Large intestine (tissue), 3 donors: ENCODE measurements around the gene CRPPA. TPM values are rescaled to one million over a fixed set of nuclear protein-coding genes. Genes with fewer than 3 reads are reported as not detected.

ENCODE experiments used
- DNase-seq, 2 donors: peaks; one replicate each; pipeline versions ENCODE4 v3.0.0 to v3.0.0-alpha.2; 2013
- H3K27ac ChIP-seq: one replicate; pipeline ENCODE4 v1.5.1; 2013; ENCODE audit warnings: low read length
- H3K27me3 ChIP-seq: 2 replicates; pipeline ENCODE4 v1.6.1; 2013; ENCODE audit warnings: low read length; ENCODE audit not compliant: control insufficient read depth, insufficient read depth
- H3K36me3 ChIP-seq: 2 replicates; pipeline ENCODE4 v1.6.1; 2013; ENCODE audit warnings: low read length; ENCODE audit not compliant: control insufficient read depth, insufficient read depth
- H3K4me1 ChIP-seq: one replicate; pipeline ENCODE4 v1.6.1; 2013; ENCODE audit warnings: low read length; ENCODE audit not compliant: control insufficient read depth, insufficient read depth
- H3K4me3 ChIP-seq: one replicate; pipeline ENCODE4 v1.5.1; 2013; ENCODE audit warnings: low read length
- H3K9me3 ChIP-seq: one replicate; pipeline ENCODE4 v1.6.1; 2013; ENCODE audit warnings: mild to moderate bottlenecking, low read depth, low read length, moderate library complexity; ENCODE audit not compliant: control insufficient read depth
- WGBS: methylation state at CpG from one replicate; pipeline ENCODE4 v1.1.5; 2013; ENCODE audit warnings: low lambda C conversion rate; ENCODE audit not compliant: insufficient coverage; 5-methylcytosine and 5-hydroxymethylcytosine counted together
- polyA plus RNA-seq: library from polyadenylated mRNA; unstranded; fragments of 120-200 nt; gene quantifications from one replicate; pipeline ENCODE4 v1.2.1, GENCODE V29; 2013

The CRPPA gene
- polyA plus RNA-seq, 1 donor: 1.8 TPM

- no peak overlapping the region for H3K4me3 ChIP-seq
- no peaks in the 10 kb centered on the region for H3K36me3 ChIP-seq
- WGBS: no CpG with 5 or more reads among the region's 2 CpGs
- no peaks in the 10 kb centered on the region for H3K4me1 ChIP-seq
- no peak overlapping the region for H3K27ac ChIP-seq
- H3K9me3 ChIP-seq: no peaks in the 10 kb centered on the region
- DNase-seq: no peak
- no peaks in the 10 kb centered on the region for H3K27me3 ChIP-seq
These were observed 9.9 kb downstream of the CRPPA start for GRCh38 chr7:16411391-16411790.

- Histone ChIP-seq H3K4me1 (no peaks in the 10 kb centered on the region), H3K9me3 (no peaks in the 10 kb centered on the region), H3K36me3 (no peaks in the 10 kb centered on the region), H3K27ac (no peak overlapping the region), H3K27me3 (no peaks in the 10 kb centered on the region), H3K4me3 (no peak overlapping the region)
- no peak for DNase-seq
These were observed 11.6 kb downstream of the CRPPA start for GRCh38 chr7:16409777-16410176.

- no peaks in the 10 kb centered on the region for H3K4me1 ChIP-seq
- H3K9me3 ChIP-seq: no peaks in the 10 kb centered on the region
- no peak overlapping the region for H3K27ac ChIP-seq
- H3K36me3 ChIP-seq: no peaks in the 10 kb centered on the region
- WGBS: 80% methylated on average over 1 of the region's 1 CpG
- no peak overlapping the region for H3K4me3 ChIP-seq
- DNase-seq: no peak
- no peaks in the 10 kb centered on the region for H3K27me3 ChIP-seq
These were observed 16.7 kb downstream of the CRPPA start for GRCh38 chr7:16404636-16405035.

DNA sequence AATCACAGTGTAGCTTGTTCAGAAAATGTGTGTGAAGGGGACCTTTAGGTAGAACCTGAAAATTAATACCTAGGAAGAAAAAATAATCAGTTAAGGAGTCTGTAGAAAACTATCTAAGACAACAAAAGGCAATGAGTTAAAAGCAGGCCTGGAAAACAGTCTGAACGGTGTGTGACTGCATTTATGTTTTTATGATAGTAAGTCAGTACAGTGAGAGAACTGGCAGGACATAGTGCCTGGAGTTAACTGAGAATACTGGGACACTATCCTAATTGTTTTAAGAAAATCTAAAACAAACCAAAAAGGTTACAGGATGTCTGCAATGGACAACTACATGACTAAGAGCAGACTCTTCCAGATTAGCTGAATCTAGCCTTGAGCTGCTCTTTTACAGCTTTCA lies 17.9 kb downstream of the CRPPA start:
- H3K36me3 ChIP-seq: no peaks in the 10 kb centered on the region
- no peaks in the 10 kb centered on the region for H3K27me3 ChIP-seq
- H3K4me1 ChIP-seq: no peaks in the 10 kb centered on the region
- WGBS: no CpG with 5 or more reads among the region's 1 CpG
- DNase-seq: no peak
- no peak overlapping the region for H3K4me3 ChIP-seq
- no peak overlapping the region for H3K27ac ChIP-seq
- no peaks in the 10 kb centered on the region for H3K9me3 ChIP-seq

DNA sequence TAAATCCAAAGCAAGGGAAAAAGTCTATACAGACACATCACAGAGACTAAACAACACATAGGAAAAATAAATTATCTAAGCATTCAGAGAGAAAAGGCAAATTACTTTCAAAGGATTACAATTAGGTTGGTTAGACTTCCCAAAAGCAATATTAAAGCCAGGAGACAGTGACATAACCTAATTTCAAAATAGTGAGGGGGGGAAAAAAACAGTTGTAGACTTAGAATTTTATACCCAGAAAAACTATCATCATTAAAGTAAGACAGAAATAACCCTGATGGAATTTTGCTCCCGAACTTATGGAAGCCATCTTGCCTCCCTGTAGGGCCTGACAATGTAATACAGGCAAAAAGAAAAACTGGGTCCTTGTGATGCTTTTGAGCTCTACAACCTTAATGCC lies 18.4 kb downstream of the CRPPA start:
- Histone ChIP-seq H3K36me3 (no peaks in the 10 kb centered on the region), H3K27me3 (no peaks in the 10 kb centered on the region), H3K27ac (no peak overlapping the region), H3K4me1 (no peaks in the 10 kb centered on the region), H3K4me3 (no peak overlapping the region), H3K9me3 (no peaks in the 10 kb centered on the region)
- no peak for DNase-seq
- no CpG with 5 or more reads among the region's 1 CpG for WGBS

DNA sequence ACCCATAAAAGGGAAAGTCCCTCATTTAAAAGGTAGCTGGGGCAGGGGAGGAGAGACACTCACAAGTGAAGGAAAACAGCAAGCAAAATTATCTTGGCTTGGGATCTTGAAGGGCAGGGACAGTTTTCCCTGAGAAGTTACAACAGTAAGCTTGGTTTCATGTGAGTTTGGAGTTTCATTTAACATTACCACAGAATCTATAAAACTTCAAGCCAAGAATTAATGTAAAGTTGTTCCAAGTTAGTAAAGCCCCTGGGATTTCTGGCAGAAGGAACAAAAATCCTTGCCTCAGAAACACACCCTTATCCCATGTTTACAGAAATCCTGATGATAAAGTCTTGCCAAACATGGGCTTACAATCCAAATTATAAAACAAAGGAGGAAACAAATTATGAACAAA lies 19.2 kb downstream of the CRPPA start:
- H3K4me3 ChIP-seq: no peak overlapping the region
- H3K4me1 ChIP-seq: no peaks in the 10 kb centered on the region
- no peaks in the 10 kb centered on the region for H3K36me3 ChIP-seq
- H3K9me3 ChIP-seq: no peaks in the 10 kb centered on the region
- H3K27me3 ChIP-seq: no peaks in the 10 kb centered on the region
- H3K27ac ChIP-seq: no peak overlapping the region
- DNase-seq: no peak

GRCh38 chr7:16400893-16401275 lies 20.5 kb downstream of the CRPPA start:
- Histone ChIP-seq H3K9me3 (no peaks in the 10 kb centered on the region), H3K4me3 (no peak overlapping the region), H3K27me3 (no peaks in the 10 kb centered on the region), H3K36me3 (no peaks in the 10 kb centered on the region), H3K4me1 (no peaks in the 10 kb centered on the region), H3K27ac (no peak overlapping the region)
- DNase-seq: no peak

DNA sequence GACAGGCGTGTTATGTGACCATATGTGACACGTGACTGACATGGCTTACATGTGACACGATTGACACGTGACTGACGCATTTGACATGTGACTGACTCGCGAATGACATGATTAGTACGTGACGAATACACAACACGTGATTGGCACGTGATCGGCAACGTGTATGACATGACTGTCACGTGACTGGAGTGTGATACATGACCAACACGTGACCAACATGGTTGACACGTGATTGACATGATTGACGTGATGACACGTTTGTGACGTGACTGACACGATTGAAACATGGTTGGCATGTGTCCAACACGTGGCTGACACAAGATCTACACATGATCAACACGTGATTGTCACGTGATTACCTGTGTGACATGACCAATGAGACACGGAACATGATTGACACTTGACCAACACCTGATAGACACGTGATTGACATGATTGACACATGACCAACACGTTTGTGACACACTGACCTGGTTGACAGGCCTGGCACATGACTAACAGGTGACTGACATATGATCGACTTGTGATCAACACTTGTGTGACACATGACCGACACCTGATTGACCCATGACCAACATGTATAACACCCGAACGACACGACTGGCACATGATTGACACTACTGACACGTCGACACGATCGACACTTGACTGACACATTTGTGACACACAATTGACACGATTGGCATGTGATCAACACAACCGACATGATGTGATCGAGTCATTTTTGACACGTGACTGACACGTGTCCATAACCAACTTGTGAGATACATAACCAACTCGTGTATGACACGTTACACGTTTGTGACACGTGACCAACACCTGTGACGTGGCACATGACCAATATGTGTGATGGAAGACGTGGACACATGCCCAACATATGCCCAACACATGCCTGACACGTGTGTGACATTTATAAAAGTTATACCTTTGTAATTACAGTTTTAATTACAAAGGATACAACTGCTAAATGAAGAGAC lies 21.1 kb downstream of the CRPPA start:
- Histone ChIP-seq H3K27ac (no peak overlapping the region), H3K36me3 (no peaks in the 10 kb centered on the region), H3K27me3 (no peaks in the 10 kb centered on the region), H3K4me3 (no peak overlapping the region), H3K4me1 (no peaks in the 10 kb centered on the region), H3K9me3 (no peaks in the 10 kb centered on the region)
- WGBS: 100% methylated on average over 3 of the region's 47 CpGs
- no peak for DNase-seq

DNA sequence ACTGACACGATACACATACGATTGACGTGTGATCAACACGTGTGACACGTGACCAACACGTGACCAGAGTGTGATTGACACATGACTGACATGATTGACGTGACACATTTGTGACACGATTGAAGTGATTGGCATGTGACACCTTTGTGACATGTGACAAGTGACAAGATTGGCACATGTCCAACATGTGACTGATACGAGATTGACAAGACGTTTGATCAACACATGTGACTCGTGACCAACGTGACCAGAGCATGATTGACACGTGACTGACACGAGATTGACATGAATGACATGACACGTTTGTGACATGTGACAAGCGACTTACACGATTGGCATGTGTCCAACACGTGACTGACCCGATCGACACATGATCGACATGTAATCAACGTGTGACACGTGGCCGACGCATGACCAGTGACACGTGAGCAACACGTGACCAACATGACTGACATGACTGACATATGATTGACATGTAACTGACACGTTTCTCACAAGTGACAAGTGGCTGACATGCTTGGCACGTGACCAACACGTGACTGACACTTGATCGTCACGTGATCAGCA lies 22.0 kb downstream of the CRPPA start:
- DNase-seq: peak in 1 of 2 donors; percentile 23

GRCh38 chr7:16398146-16399017 lies 23.0 kb downstream of the CRPPA start:
- no peaks in the 10 kb centered on the region for H3K9me3 ChIP-seq
- H3K27me3 ChIP-seq: no peaks in the 10 kb centered on the region
- H3K36me3 ChIP-seq: no peaks in the 10 kb centered on the region
- H3K4me1 ChIP-seq: no peaks in the 10 kb centered on the region
- no peak overlapping the region for H3K27ac ChIP-seq
- DNase-seq: no peak
- 93% methylated on average over 10 of the region's 46 CpGs for WGBS
- no peak overlapping the region for H3K4me3 ChIP-seq

More for the DNA sequence above, 22.0 kb downstream of the CRPPA start:
- H3K27me3 ChIP-seq: no peaks in the 10 kb centered on the region
- no peaks in the 10 kb centered on the region for H3K4me1 ChIP-seq
- no peaks in the 10 kb centered on the region for H3K36me3 ChIP-seq
- no CpG with 5 or more reads among the region's 32 CpGs for WGBS
- no peaks in the 10 kb centered on the region for H3K9me3 ChIP-seq
- H3K4me3 ChIP-seq: no peak overlapping the region
- H3K27ac ChIP-seq: no peak overlapping the region
